AG10803 (cell line): ENCODE results near the gene ZFP69.

Source experiments
- DNase-seq: peaks from one replicate; pipeline ENCODE4 v3.0.0; 2010; ENCODE audit warnings: low read depth
- H3K4me3 ChIP-seq: 2 replicates; pipeline ENCODE4 v1.5.1; 2011; ENCODE audit warnings: mild to moderate bottlenecking, low read length, control low read depth
- TF ChIP-seq, protein P1 (sequence below): conservative IDR thresholded peaks from 2 replicates; pipeline ENCODE4 v1.5.1; 2011; ENCODE audit warnings: mild to moderate bottlenecking, low read length, control low read depth, inconsistent platforms

The ZFP69 gene

DNA sequence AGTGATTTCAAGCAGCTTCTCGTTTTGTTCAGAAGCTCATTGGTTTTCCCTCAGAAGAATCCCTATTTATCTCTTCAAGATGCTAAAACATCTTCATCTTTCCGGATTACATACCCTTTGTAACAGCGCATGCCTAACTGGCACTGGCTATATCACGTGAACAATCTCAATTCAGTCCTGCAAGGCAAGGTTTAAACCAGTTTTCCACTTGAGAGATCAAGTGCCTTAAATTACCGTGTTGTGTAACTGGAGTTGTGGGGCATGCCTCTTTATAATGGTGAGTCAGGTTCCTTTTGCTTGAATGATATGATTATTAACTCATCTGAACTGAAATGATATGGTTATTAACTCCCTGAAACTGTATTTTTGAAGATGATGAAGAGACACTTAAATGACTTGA is 37.8 kb upstream of the ZFP69 start:
- TF ChIP-seq, protein P1, sequence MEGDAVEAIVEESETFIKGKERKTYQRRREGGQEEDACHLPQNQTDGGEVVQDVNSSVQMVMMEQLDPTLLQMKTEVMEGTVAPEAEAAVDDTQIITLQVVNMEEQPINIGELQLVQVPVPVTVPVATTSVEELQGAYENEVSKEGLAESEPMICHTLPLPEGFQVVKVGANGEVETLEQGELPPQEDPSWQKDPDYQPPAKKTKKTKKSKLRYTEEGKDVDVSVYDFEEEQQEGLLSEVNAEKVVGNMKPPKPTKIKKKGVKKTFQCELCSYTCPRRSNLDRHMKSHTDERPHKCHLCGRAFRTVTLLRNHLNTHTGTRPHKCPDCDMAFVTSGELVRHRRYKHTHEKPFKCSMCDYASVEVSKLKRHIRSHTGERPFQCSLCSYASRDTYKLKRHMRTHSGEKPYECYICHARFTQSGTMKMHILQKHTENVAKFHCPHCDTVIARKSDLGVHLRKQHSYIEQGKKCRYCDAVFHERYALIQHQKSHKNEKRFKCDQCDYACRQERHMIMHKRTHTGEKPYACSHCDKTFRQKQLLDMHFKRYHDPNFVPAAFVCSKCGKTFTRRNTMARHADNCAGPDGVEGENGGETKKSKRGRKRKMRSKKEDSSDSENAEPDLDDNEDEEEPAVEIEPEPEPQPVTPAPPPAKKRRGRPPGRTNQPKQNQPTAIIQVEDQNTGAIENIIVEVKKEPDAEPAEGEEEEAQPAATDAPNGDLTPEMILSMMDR: no peak
- no peak for DNase-seq
- H3K4me3 ChIP-seq: no peak overlapping the region

DNA sequence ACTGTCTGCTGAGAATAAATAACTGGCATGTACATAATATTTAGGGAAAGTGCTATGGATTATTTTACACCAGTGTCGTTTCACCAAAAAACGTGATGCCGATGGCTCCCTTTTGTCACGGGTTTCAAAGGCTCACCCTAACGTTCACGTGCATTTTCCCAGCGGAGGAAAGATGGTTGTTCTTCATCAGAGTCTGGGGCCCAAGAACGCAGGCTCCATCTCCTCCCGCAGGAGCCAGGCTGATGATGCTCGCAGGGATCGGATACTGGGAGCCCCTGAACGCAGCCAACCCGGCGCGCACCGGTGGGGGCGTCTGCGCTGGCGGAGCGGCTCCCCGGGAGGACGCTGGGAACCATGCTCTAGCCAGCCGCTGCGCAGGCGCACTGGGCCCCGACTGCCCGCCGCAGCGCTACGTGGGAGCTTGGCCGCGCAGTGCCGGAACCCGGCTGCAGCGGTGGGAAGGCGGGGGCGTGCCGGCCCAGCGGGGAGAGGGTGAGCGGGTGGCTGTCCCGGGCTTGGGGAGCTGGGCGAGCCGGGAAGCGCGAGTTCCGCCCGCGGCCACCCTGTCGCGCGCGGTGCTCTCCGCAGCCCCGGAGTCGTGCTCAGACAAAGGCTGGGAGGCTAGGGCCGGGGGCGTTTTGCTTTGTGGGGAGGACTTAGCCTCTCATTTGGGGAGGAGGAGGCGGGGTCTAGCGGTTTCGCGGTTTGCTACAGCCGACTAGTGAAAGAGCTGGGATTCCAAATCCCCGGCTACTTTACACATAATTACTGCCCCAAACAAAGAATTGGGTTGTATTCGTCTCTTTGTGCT is 27.2 kb upstream of the ZFP69 start, which contains the start of gene ZFP69B:
TSS of gene ZFP69B (plus strand) at position 793 of the 811 bp plus-strand sequence. CDS start 486 bp downstream, outside the sequence.
- TF ChIP-seq, protein P1: peak; percentile 2; the same call in 1 of the 2 replicates
- peak; percentile 90 for DNase-seq
- H3K4me3 ChIP-seq: peak within 1 kb of the TSS; percentile 77

DNA sequence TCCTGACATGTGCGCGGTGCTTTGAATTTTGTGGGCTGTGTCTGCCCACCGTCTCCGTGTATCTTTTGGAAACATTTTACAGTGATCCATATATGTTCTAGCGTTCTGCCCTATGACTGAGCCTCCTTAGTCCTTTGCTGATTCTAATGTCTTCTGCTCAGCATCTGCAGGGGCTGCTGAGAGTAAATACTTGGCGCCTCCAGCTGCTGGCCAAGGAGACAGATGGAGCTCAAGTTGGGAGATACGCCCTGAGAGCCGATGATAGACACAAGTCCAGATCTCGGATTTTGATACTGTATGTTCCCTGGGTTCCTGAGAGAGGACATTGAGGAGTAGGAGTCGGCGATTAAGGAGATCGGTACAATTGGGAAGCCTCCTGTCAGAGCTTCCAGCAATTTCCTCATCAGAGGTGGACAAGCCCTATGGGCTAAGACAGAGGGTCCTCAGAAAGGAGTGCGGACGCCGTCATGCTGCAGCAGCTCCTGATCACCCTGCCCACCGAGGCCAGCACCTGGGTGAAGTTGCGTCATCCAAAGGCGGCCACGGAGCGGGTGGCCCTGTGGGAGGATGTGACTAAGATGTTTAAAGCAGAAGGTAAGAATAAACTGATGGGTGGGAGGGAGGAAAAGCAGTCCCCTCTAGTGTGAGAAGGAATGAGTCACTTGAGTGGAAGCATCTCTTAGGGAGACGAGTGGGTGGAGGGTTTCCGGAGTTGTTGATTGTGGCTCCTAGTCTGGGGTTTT is 26.4 kb upstream of the ZFP69 start:
- DNase-seq: peak; percentile 37
- H3K4me3 ChIP-seq: peak overlapping the region; percentile 77
- TF ChIP-seq, protein P1: no peak

DNA sequence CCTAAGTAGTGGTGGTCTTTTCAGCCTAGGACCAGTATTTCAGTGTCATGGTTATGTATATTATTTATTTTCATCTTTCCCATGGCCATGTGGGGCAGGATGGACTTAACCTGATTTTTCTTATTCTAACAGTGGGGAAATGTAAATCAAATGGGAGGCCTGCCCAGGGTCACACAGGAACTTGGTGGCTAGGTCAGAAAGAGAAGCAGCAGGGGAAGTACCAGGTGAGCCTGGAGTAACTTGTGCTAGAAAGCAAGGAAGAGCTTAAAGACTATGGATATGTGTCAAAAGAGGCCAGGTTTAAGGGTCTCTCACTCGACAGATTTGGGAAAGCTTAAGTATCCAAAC is 25.9 kb upstream of the ZFP69 start:
- TF ChIP-seq, protein P1: no peak
- DNase-seq: no peak

DNA sequence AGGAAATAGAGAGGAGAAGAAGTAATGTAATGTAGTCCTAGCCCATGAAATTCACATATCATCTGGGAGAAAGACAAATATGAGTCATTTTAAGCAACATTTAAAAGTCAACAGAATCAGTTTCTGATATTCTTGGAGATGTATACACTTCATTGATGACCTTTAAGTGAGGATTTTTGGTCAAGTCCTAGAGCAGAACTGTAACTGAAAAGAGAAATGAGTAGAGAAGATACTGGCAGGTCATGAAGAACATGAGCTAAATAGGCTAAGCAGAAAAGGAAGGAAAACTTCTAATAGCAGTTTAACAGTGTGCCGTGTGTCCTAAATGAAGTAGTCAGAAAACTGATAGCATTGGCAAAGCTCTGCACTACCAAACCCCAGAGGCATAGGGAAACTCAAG is 22.2 kb upstream of the ZFP69 start:
- no peak overlapping the region for H3K4me3 ChIP-seq
- TF ChIP-seq, protein P1: no peak
- no peak for DNase-seq

More for the DNA sequence above, 25.9 kb upstream of the ZFP69 start:
- peak overlapping the region; percentile 77 for H3K4me3 ChIP-seq

DNA sequence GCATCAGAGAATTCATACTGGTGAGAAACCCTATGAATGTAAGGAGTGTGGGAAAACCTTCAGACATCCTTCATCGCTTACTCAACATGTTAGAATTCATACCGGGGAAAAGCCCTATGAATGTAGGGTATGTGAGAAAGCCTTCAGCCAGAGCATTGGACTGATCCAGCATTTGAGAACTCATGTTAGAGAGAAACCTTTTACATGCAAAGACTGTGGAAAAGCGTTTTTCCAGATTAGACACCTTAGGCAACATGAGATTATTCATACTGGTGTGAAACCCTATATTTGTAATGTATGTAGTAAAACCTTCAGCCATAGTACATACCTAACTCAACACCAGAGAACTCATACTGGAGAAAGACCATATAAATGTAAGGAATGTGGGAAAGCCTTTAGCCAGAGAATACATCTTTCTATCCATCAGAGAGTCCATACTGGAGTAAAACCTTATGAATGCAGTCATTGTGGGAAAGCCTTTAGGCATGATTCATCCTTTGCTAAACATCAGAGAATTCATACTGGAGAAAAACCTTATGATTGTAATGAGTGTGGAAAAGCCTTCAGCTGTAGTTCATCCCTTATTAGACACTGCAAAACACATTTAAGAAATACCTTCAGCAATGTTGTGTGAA is 14.0 kb upstream of the ZFP69 start:
- DNase-seq: no peak
- TF ChIP-seq, protein P1: no peak
- H3K4me3 ChIP-seq: no peak overlapping the region
